ENCODE data around the gene PLPPR5. TPM values are rescaled to one million over a fixed set of nuclear protein-coding genes. Genes with fewer than 3 reads are reported as not detected.

Gene PLPPR5
- total and polyA plus RNA-seq, 10 of the 15 experiments (the other 5 are each of a cell fraction or from before 2014, with no cell fraction given) = under 0.01 to 0.11 (median 0.02) TPM; not detected in 7

- no peak overlapping the region for H3K4me2 ChIP-seq (ENCODE audit: control insufficient read depth, insufficient read depth)
- intact Hi-C loops (cut with micrococcal nuclease; ENCODE audit: unreplicated experiment) (no loop called here), in situ Hi-C loops (cut with MboI) (no loop called here)
- H3K79me2 ChIP-seq (ENCODE audit: control insufficient read depth, insufficient read depth, low read length) = no peaks in the 10 kb centered on the region
- ChIA-PET RAD21 (ENCODE audit: unreplicated experiment) (no interaction called here), SMC1A (ENCODE audit: uncharacterized antibody, unreplicated experiment) (no interaction called here), CTCF (no interaction called here), POLR2A (no interaction called here)
- H3K4me3 ChIP-seq = no peak overlapping the region
- FAIRE-seq (no peak), ATAC-seq (peak; percentile 54), DNase-seq (ENCODE audit: low read depth, low spot score) (no peak)
- no TSS peak for BruUV-seq (replicated peaks)
- H3K27ac ChIP-seq (ENCODE audit: control insufficient read depth, insufficient read depth) = no peak overlapping the region
- no peak overlapping the region for H2AFZ ChIP-seq (ENCODE audit: control insufficient read depth, low read depth, low read length)
- 17% methylated on average over 4 of the region's 4 CpGs for WGBS (ENCODE audit: insufficient coverage, insufficient replicate concordance, low lambda C conversion rate, missing lambda C conversion rate)
- no peaks in the 10 kb centered on the region for H3K27me3 ChIP-seq (replicated peaks in 1 of 2; ENCODE audit: control insufficient read depth in 2 of 2, insufficient read depth in 2 of 2, low read length in 1 of 2)
- no peaks in the 10 kb centered on the region for H3K4me1 ChIP-seq (ENCODE audit: control insufficient read depth, insufficient read depth, low read length)
- H4K20me1 ChIP-seq (ENCODE audit: control insufficient read depth, insufficient read depth) = no peaks in the 10 kb centered on the region
- H3K36me3 ChIP-seq (ENCODE audit: control insufficient read depth in 2 of 2, insufficient read depth in 2 of 2, low read length in 1 of 2) = no peaks in the 10 kb centered on the region
- no peak overlapping the region for H3K9ac ChIP-seq (ENCODE audit: control insufficient read depth, insufficient read depth, low read length)
- no peaks in the 10 kb centered on the region for H3K9me3 ChIP-seq (replicated peaks; ENCODE audit: control insufficient read depth, insufficient read depth, low read length)
- no peak for TF ChIP-seq ATF3 (IDR thresholded peaks at IDR 0.05; ENCODE audit: borderline replicate concordance, extremely low read depth, low read depth, low read length)
- no peak for TF ChIP-seq FOXK2 (IDR thresholded peaks at IDR 0.05)
- no peak for TF ChIP-seq CUX1 (IDR thresholded peaks at IDR 0.05; ENCODE audit: insufficient replicate concordance, low read depth, low read length)
- TF ChIP-seq RUNX3 (IDR thresholded peaks at IDR 0.05; ENCODE audit: low read length) = no peak
- TF ChIP-seq JUNB (IDR thresholded peaks at IDR 0.05) = no peak
- TF ChIP-seq ZZZ3 (IDR thresholded peaks at IDR 0.05; ENCODE audit: control insufficient read depth, insufficient read length, low read depth) = no peak
- TF ChIP-seq ZNF592 (IDR thresholded peaks at IDR 0.05) = no peak
- no peak for TF ChIP-seq TAF1 (IDR thresholded peaks at IDR 0.05; ENCODE audit: borderline replicate concordance, low read depth, low read length)
- no peak for TF ChIP-seq NR2C1 (IDR thresholded peaks at IDR 0.05)
- TF ChIP-seq EED (IDR thresholded peaks at IDR 0.05; ENCODE audit: low read depth) = no peak
- no peak for TF ChIP-seq RBBP5 (conservative IDR thresholded peaks at IDR 0.05)
- TF ChIP-seq POLR2AphosphoS5 (IDR thresholded peaks at IDR 0.05; ENCODE audit: low read length) = no peak
- TF ChIP-seq SREBF2 (IDR thresholded peaks at IDR 0.05; ENCODE audit: low read length) = no peak
- TF ChIP-seq YY1 (IDR thresholded peaks at IDR 0.05; ENCODE audit: low read depth, low read length) = no peak
- no peak for TF ChIP-seq HCFC1 (IDR thresholded peaks at IDR 0.05; ENCODE audit: low read length)
- no peak for TF ChIP-seq ZNF207 (IDR thresholded peaks at IDR 0.05; ENCODE audit: borderline replicate concordance)
Observed at GRCh38 chr1:98854137-98854536, 150.5 kb downstream of the PLPPR5 start.

Data from GM12878 (cell line).